Measurements from ENCODE around the gene TOMM20L.
"Not testable (repeated sequence)": the region's sequence is repeated elsewhere in the genome, so short reads cannot be mapped to it uniquely, and the experiment has no call there.

TOMM20L gene

GRCh38 chr14:58408681-58409215 is 13.0 kb downstream of the TOMM20L start:
- Histone ChIP-seq H3K27me3 (ENCODE audit: insufficient read depth, poor library complexity, severe bottlenecking) (no peaks in the 10 kb centered on the region), H3K27ac (replicated peaks) (no peak overlapping the region), H3K4me3 (replicated peaks; ENCODE audit: insufficient read depth, low read length) (no peak overlapping the region)
- no peak for TF ChIP-seq REST (IDR thresholded peaks at IDR 0.05; ENCODE audit: insufficient replicate concordance, low read depth)
- no peak for TF ChIP-seq SPI1 (IDR thresholded peaks at IDR 0.05; ENCODE audit: borderline replicate concordance, low read depth)
- no peak for TF ChIP-seq GABPA (IDR thresholded peaks at IDR 0.05; ENCODE audit: low read depth)
- no peak for TF ChIP-seq POLR2AphosphoS5 (IDR thresholded peaks at IDR 0.05; ENCODE audit: low read depth)
- DNase-seq (ENCODE audit: low read depth in 1 of 2, low spot score in 1 of 2) = no peak

- DNase-seq (ENCODE audit: low read depth in 1 of 2, low spot score in 1 of 2) = no peak
- no peak for TF ChIP-seq SPI1 (IDR thresholded peaks at IDR 0.05; ENCODE audit: borderline replicate concordance, low read depth)
- TF ChIP-seq POLR2AphosphoS5 (IDR thresholded peaks at IDR 0.05; ENCODE audit: low read depth) = no peak
- no peak overlapping the region for H3K27ac ChIP-seq (replicated peaks)
- no peaks in the 10 kb centered on the region for H3K27me3 ChIP-seq (ENCODE audit: insufficient read depth, poor library complexity, severe bottlenecking)
- no peak overlapping the region for H3K4me3 ChIP-seq (replicated peaks; ENCODE audit: insufficient read depth, low read length)
These were observed 19.1 kb downstream of the TOMM20L start for GRCh38 chr14:58414845-58415244.

- Histone ChIP-seq H3K27me3 (ENCODE audit: insufficient read depth, poor library complexity, severe bottlenecking) (no peaks in the 10 kb centered on the region), H3K27ac (replicated peaks) (no peak overlapping the region), H3K4me3 (replicated peaks; ENCODE audit: insufficient read depth, low read length) (no peak overlapping the region)
- no peak for DNase-seq (ENCODE audit: low read depth in 1 of 2, low spot score in 1 of 2)
- no peak for TF ChIP-seq POLR2AphosphoS5 (IDR thresholded peaks at IDR 0.05; ENCODE audit: low read depth)
- no peak for TF ChIP-seq CTCF (IDR thresholded peaks at IDR 0.05; ENCODE audit: insufficient read depth, low read length)
- no peak for TF ChIP-seq SPI1 (IDR thresholded peaks at IDR 0.05; ENCODE audit: borderline replicate concordance, low read depth)
- TF ChIP-seq REST (IDR thresholded peaks at IDR 0.05; ENCODE audit: insufficient replicate concordance, low read depth) = no peak
- TF ChIP-seq GABPA (IDR thresholded peaks at IDR 0.05; ENCODE audit: low read depth) = no peak
These were observed 20.2 kb downstream of the TOMM20L start for GRCh38 chr14:58415636-58416547.

GRCh38 chr14:58416934-58417333 is 21.2 kb downstream of the TOMM20L start:
- DNase-seq (ENCODE audit: low read depth in 1 of 2, low spot score in 1 of 2); H3K27ac ChIP-seq (replicated peaks); H3K4me3 ChIP-seq (replicated peaks; ENCODE audit: insufficient read depth, low read length): not testable (repeated sequence)

GRCh38 chr14:58426670-58427280 is 31.0 kb downstream of the TOMM20L start:
- Histone ChIP-seq H3K4me3 (replicated peaks; ENCODE audit: insufficient read depth, low read length) (peak overlapping the region; percentile 75), H3K27me3 (ENCODE audit: insufficient read depth, poor library complexity, severe bottlenecking) (no peaks in the 10 kb centered on the region), H3K27ac (replicated peaks) (peak overlapping the region; percentile 100)
- DNase-seq (ENCODE audit: low read depth in 1 of 2, low spot score in 1 of 2) = peak; percentile 45 to 68
- no peak for TF ChIP-seq CTCF (IDR thresholded peaks at IDR 0.05; ENCODE audit: insufficient read depth, low read length)
- peak; percentile 67 for TF ChIP-seq POLR2AphosphoS5 (IDR thresholded peaks at IDR 0.05; ENCODE audit: low read depth)
- no peak for TF ChIP-seq GABPA (IDR thresholded peaks at IDR 0.05; ENCODE audit: low read depth)
- TF ChIP-seq SPI1 (IDR thresholded peaks at IDR 0.05; ENCODE audit: borderline replicate concordance, low read depth) = no peak
- TF ChIP-seq REST (IDR thresholded peaks at IDR 0.05; ENCODE audit: insufficient replicate concordance, low read depth) = peak; percentile 11

More at GRCh38 chr14:58416934-58417333, 21.2 kb downstream of the TOMM20L start:
- not testable (repeated sequence) for H3K27me3 ChIP-seq (ENCODE audit: insufficient read depth, poor library complexity, severe bottlenecking)

Measured in HL-60 (cell line).